Measurements from ENCODE around the gene ALKBH4.

GRCh38 chr7:102463841-102464576 lies 654 bp downstream of the ALKBH4 start:
- TF ChIP-seq CTCF (IDR thresholded peaks at IDR 0.05; ENCODE audit: low read length) (no peak), EZH2 (optimal IDR thresholded peaks at IDR 0.05; ENCODE audit: low read depth, low read length) (no peak), EZH2phosphoT487 (IDR thresholded peaks at IDR 0.05; ENCODE audit: low read length) (no peak)

Measured in MM.1S (cell line).